HG03442 (cell line): ENCODE data around the gene VSIR.

Source experiments
- ATAC-seq: cut with Tn5 transposase; IDR thresholded peaks from one replicate; pipeline ENCODE4 v1.9.1; 2021; ENCODE audit warnings: mild to moderate bottlenecking, moderate library complexity; ENCODE audit not compliant: unreplicated experiment

VSIR gene

GRCh38 chr10:71765906-71766716 lies 7.2 kb downstream of the VSIR start:
- no peak for ATAC-seq

GRCh38 chr10:71765176-71765904 lies 8.0 kb downstream of the VSIR start:
- ATAC-seq: no peak

GRCh38 chr10:71763352-71764127 lies 9.8 kb downstream of the VSIR start:
- no peak for ATAC-seq

- no peak for ATAC-seq
These were observed 11.0 kb downstream of the VSIR start for GRCh38 chr10:71762324-71762723.

- ATAC-seq: no peak
These were observed 11.7 kb downstream of the VSIR start for GRCh38 chr10:71761541-71762113.

GRCh38 chr10:71761105-71761511 lies 12.2 kb downstream of the VSIR start:
- ATAC-seq: no peak

- no peak for ATAC-seq
These were observed 15.9 kb downstream of the VSIR start for GRCh38 chr10:71757399-71757922.

GRCh38 chr10:71756311-71757191 lies 16.8 kb downstream of the VSIR start:
- ATAC-seq: no peak

- ATAC-seq: no peak
These were observed 18.0 kb downstream of the VSIR start for GRCh38 chr10:71755179-71755879.

GRCh38 chr10:71754562-71754961 lies 18.8 kb downstream of the VSIR start:
- ATAC-seq: no peak

GRCh38 chr10:71753960-71754505 lies 19.3 kb downstream of the VSIR start:
- no peak for ATAC-seq

- ATAC-seq: no peak
These were observed 20.0 kb downstream of the VSIR start for GRCh38 chr10:71753091-71753959.

- ATAC-seq: no peak
These were observed 20.8 kb downstream of the VSIR start for GRCh38 chr10:71752391-71753090.

GRCh38 chr10:71751515-71752224 lies 21.6 kb downstream of the VSIR start:
- ATAC-seq: no peak

GRCh38 chr10:71750986-71751385 lies 22.3 kb downstream of the VSIR start:
- ATAC-seq: no peak

GRCh38 chr10:71750124-71750841 lies 23.0 kb downstream of the VSIR start:
- ATAC-seq: no peak
